Right lobe of liver (tissue), 4 donors: ENCODE results near the gene RPTOR.

Experiments used
- CTCF ChIP-seq, 4 donors: fragments of 200-600 bp in 3 of 4; fragments of 450-650 bp in 1 of 4; IDR thresholded peaks; one replicate each; pipeline versions ENCODE4 v1.5.1 to v1.8.0; 2016 to 2022; ENCODE audit warnings: antibody characterized with exemption in 4 of 4, mild to moderate bottlenecking in 2 of 4
- POLR2A ChIP-seq: fragments of 450-650 bp; IDR thresholded peaks from one replicate; pipeline ENCODE4 v1.6.1; 2017; ENCODE audit warnings: antibody characterized with exemption, mild to moderate bottlenecking
- donor health status: DM: no; HTN: no; CAD: no.
- donor health status: DM: no; HTN: no; CAD: no.
- donor health status: DM: no; HTN: yes; CAD: no.

GRCh38 chr17:80518392-80518791, 26.2 kb upstream of the RPTOR start:
- TF ChIP-seq CTCF (IDR thresholded peaks at IDR 0.05) (no peak), POLR2A (no peak)
